B cell (primary cell): ENCODE measurements around the gene FANCC. TPM values are rescaled to one million over a fixed set of nuclear protein-coding genes. Genes with fewer than 3 reads are reported as not detected.
"Not testable (repeated sequence)": the region's sequence is repeated elsewhere in the genome, so short reads cannot be mapped to it uniquely, and the experiment has no call there.

Experiments used
- ATAC-seq: fragments of 200-7000 bp; cut with Tn5 transposase; one replicate; pipeline ENCODE4 v1.10.0; 2021; ENCODE audit warnings: low read depth, mild to moderate bottlenecking, moderate number of reproducible peaks, moderate library complexity
- CTCF ChIA-PET: fragments of 350-600 bp; sonication (Branson Sonifier 250); formaldehyde crosslinking; loops from one replicate; lab custom pipeline; 2021; ENCODE audit warnings: antibody characterized with exemption, inconsistent platforms; lab: Charles Lee
- POLR2A ChIA-PET: fragments of 350-600 bp; sonication (Branson Sonifier 250); formaldehyde crosslinking; loops from one replicate; lab custom pipeline; 2021; ENCODE audit warnings: antibody characterized with exemption; lab: Charles Lee
- DNase-seq: peaks from one replicate; pipeline ENCODE4 v3.0.0; 2013
- H2AFZ ChIP-seq: 2 replicates; pipeline ENCODE4 v1.6.1; 2012; ENCODE audit warnings: mild to moderate bottlenecking, low read depth, low read length; ENCODE audit not compliant: insufficient read depth, poor library complexity, severe bottlenecking
- H3K27ac ChIP-seq, 2 donors: 1 replicate in 1 of 2; 2 replicates in 1 of 2; pipeline ENCODE4 v1.5.1; 2012 to 2013; ENCODE audit warnings: low read length in 2 of 2, mild to moderate bottlenecking in 2 of 2, moderate library complexity in 1 of 2
- H3K27me3 ChIP-seq, 4 experiments: fragments of 200-600 bp in 1 of 4; sonication (generic) in 1 of 4; replicated peaks in 1 of 4; 1 replicate in 2 of 4; 2 replicates in 2 of 4; pipeline versions ENCODE4 v1.6.1 to v1.7.0; 2013 to 2016; ENCODE audit warnings: low read length in 3 of 4, mild to moderate bottlenecking in 2 of 4, mixed read lengths in 1 of 4, moderate library complexity in 1 of 4; ENCODE audit not compliant: insufficient read depth in 4 of 4, control insufficient read depth in 3 of 4; ENCODE audit errors: control extremely low read depth in 1 of 4
- H3K36me3 ChIP-seq, 2 experiments: replicated peaks in 1 of 2; 1 replicate in 1 of 2; 2 replicates in 1 of 2; pipeline versions ENCODE4 v1.6.1 to v1.7.1; 2013; ENCODE audit warnings: low read length in 1 of 2; ENCODE audit not compliant: insufficient read depth in 2 of 2, control insufficient read depth in 1 of 2; ENCODE audit errors: control extremely low read depth in 1 of 2, extremely low read depth in 1 of 2
- H3K4me1 ChIP-seq, 2 donors: fragments of 200-600 bp in 1 of 2; sonication (generic) in 1 of 2; 1 replicate in 1 of 2; 2 replicates in 1 of 2; pipeline versions ENCODE4 v1.5.1 to v1.6.1; 2013 to 2017; ENCODE audit warnings: low read length in 2 of 2; ENCODE audit not compliant: control insufficient read depth in 2 of 2, insufficient read depth in 2 of 2
- H3K4me2 ChIP-seq: replicated peaks from 2 replicates; pipeline ENCODE3; 2012; ENCODE audit warnings: mild to moderate bottlenecking, low read depth, low read length; ENCODE audit not compliant: poor library complexity, severe bottlenecking
- H3K4me3 ChIP-seq, 5 experiments: fragments of 200-600 bp in 1 of 5; sonication (generic) in 1 of 5; 1 replicate in 3 of 5; 2 replicates in 2 of 5; pipeline versions ENCODE4 v1.5.1 to v1.7.0; 2011 to 2016; ENCODE audit warnings: low read length in 4 of 5, mild to moderate bottlenecking in 4 of 5, low read depth in 2 of 5, control low read depth in 1 of 5, moderate library complexity in 1 of 5; ENCODE audit not compliant: insufficient read depth in 1 of 5; ENCODE audit errors: control extremely low read depth in 1 of 5, extremely low read depth in 1 of 5
- H3K79me2 ChIP-seq: fragments of 200-600 bp; sonication (generic); one replicate; pipeline ENCODE4 v1.6.0; 2016; ENCODE audit warnings: low read length; ENCODE audit not compliant: control insufficient read depth, insufficient read depth
- H3K9ac ChIP-seq: fragments of 200-600 bp; sonication (generic); 2 replicates; pipeline ENCODE4 v1.6.1; 2017; ENCODE audit warnings: mild to moderate bottlenecking, low read length, moderate library complexity
- H3K9me3 ChIP-seq, 3 donors: one replicate each; pipeline versions ENCODE4 v1.6.1 to v1.7.1; 2013; ENCODE audit warnings: low read length in 2 of 3; ENCODE audit not compliant: control insufficient read depth in 2 of 3, insufficient read depth in 1 of 3; ENCODE audit errors: control extremely low read depth in 1 of 3
- H4K20me1 ChIP-seq: 2 replicates; pipeline ENCODE4 v1.6.0; 2012; ENCODE audit warnings: mild to moderate bottlenecking, low read length; ENCODE audit not compliant: insufficient read depth, control insufficient read depth, poor library complexity, severe bottlenecking
- H3K27ac Mint-ChIP-seq: one replicate; pipeline ENCODE4 v1.8.0; 2021; ENCODE audit warnings: mixed read lengths
- H3K27me3 Mint-ChIP-seq: one replicate; pipeline ENCODE4 v1.8.0; 2021; ENCODE audit warnings: mixed read lengths
- H3K4me1 Mint-ChIP-seq: one replicate; pipeline ENCODE4 v1.8.0; 2021; ENCODE audit warnings: mixed read lengths
- H3K4me3 Mint-ChIP-seq: one replicate; pipeline ENCODE4 v1.8.0; 2021; ENCODE audit warnings: mixed read lengths
- H3K9me3 Mint-ChIP-seq: one replicate; pipeline ENCODE4 v1.8.0; 2022; ENCODE audit warnings: mixed read lengths; ENCODE audit not compliant: insufficient read depth
- CTCF ChIP-seq: fragments of 200-600 bp; IDR thresholded peaks from one replicate; pipeline ENCODE4 v1.8.0; 2022; ENCODE audit warnings: antibody characterized with exemption, mild to moderate bottlenecking
- EZH2 ChIP-seq: IDR thresholded peaks from 2 replicates; pipeline ENCODE4 v1.6.1; 2012; ENCODE audit warnings: borderline replicate concordance, low read depth, mild to moderate bottlenecking, moderate library complexity, low read length; ENCODE audit not compliant: insufficient read depth, poor library complexity, severe bottlenecking
- WGBS: methylation state at CpG from one replicate; pipeline ENCODE4 v1.1.5; 2013; ENCODE audit warnings: missing lambda C conversion rate; ENCODE audit not compliant: insufficient coverage; 5-methylcytosine and 5-hydroxymethylcytosine counted together
- intact Hi-C: fragments of 100-400 bp; cut with micrococcal nuclease; formaldehyde crosslinking; loops from one replicate; pipeline ENCODE4 v1.10.0; 2022
- polyA plus RNA-seq: library from polyadenylated mRNA; depleted of rRNA; stranded (reverse); fragments of >200 nt; gene quantifications from 2 replicates; pipeline ENCODE4 v1.2.3, GENCODE V29; 2012
- total RNA-seq, 2 donors: library from RNA; stranded (reverse); fragments of 120-200 nt in 1 of 2; gene quantifications; 1 replicate in 1 of 2; 2 replicates in 1 of 2; pipeline versions ENCODE4 v1.2.3 to v1.2.4, GENCODE V29; 2013 to 2022

FANCC gene
- total and polyA plus RNA-seq, 2 donors (not counting 1 experiment from before 2014, with no cell fraction given), result 1.8 to 11.1 TPM

- Mint-ChIP-seq H3K27me3 (peaks cover 22% of the 10 kb centered on the region), H3K9me3 (peaks cover 4% of the 10 kb centered on the region), H3K27ac (no peak overlapping the region), H3K4me1 (no peaks in the 10 kb centered on the region), H3K4me3 (no peak overlapping the region)
- Histone ChIP-seq H3K4me1 (no peaks in the 10 kb centered on the region), H3K4me2 (no peak overlapping the region), H2AFZ (no peak overlapping the region), H3K27me3 (no peaks in the 10 kb centered on the region), H3K79me2 (no peaks in the 10 kb centered on the region), H4K20me1 (no peaks in the 10 kb centered on the region), H3K27ac (no peak overlapping the region), H3K36me3 (no peaks in the 10 kb centered on the region), H3K9ac (no peak overlapping the region), H3K9me3 (peaks cover 0 to 10% (median 6%) of the 10 kb centered on the region in 3 donors), H3K4me3 (no peak overlapping the region)
- intact Hi-C loops, result no loop called here
- ChIA-PET POLR2A (no interaction called here), CTCF (no interaction called here)
- ATAC-seq (no peak), DNase-seq (no peak)
- TF ChIP-seq CTCF, result no peak
- no peak for TF ChIP-seq EZH2
- WGBS, result 85% methylated on average over 4 of the region's 5 CpGs
Observed at GRCh38 chr9:95330720-95331404, 13.4 kb upstream of the FANCC start.

GRCh38 chr9:95329061-95329460, 11.6 kb upstream of the FANCC start:
- H3K4me3 ChIP-seq, CTCF ChIA-PET, H3K27ac Mint-ChIP-seq, DNase-seq, H3K27me3 ChIP-seq, H3K4me2 ChIP-seq, H3K4me1 Mint-ChIP-seq, H3K4me3 Mint-ChIP-seq, ATAC-seq, H3K9me3 Mint-ChIP-seq, H3K79me2 ChIP-seq, POLR2A ChIA-PET, H4K20me1 ChIP-seq, H3K36me3 ChIP-seq, H3K9me3 ChIP-seq, intact Hi-C loops, H3K9ac ChIP-seq, H2AFZ ChIP-seq, H3K27ac ChIP-seq, H3K4me1 ChIP-seq: not testable (repeated sequence)
- H3K27me3 Mint-ChIP-seq, result peaks cover 12% of the 10 kb centered on the region
- WGBS, result 82% methylated on average over 5 of the region's 6 CpGs
